Raji (cell line): ENCODE data around the gene FANCL.

ENCODE experiments used
- POLR2A ChIP-seq: IDR thresholded peaks from 2 replicates; pipeline ENCODE4 v1.6.1; 2011; ENCODE audit warnings: low read depth, low read length, control low read depth; ENCODE audit not compliant: insufficient read depth

FANCL gene

DNA sequence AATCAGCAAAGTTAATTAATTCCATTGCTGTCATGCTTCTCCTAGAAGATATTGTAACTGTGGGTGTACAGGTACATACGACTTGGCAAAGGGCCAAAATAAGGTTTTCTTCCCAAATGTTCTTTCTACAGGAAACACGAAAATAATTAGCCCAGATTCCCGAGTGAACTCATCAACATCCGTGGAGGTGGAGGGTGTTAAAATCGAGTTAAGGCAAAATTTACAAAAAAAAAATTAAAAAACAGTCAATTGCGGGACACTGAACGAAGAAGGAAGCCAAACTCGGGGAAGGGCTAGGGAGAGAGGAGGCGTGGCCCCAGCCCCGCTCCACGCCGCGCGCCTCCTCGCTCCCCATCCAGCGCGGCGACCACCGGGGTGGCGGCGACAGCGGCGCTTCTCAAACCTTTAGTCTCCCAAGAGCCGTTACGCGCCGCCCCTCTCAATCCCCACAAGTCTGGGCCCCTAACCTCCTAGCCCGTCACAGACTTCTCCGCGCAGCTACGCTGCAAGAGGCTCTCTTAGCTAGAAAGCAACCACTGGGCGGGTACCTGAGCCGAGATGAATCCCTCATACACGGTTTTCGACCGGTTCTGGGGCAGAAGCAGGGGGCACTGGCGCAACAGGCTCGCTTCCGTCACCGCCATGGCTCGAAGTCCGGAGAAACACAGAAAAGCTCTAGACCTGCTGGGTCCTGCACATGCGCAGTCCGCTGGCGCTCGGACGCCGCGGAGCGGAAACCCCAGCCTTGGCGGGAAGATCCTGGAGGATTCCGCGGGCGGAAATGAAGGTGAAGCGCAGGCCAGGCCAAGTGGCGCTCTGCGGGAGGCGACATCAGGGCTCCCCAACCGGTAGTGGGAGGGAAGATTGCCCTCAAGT is at the start of gene FANCL:
Gene FANCL, minus strand, starts transcription at position 656 of the 876 bp plus-strand sequence. Its CDS starts 12 bp downstream, at position 644.
- peak; percentile 93 for TF ChIP-seq POLR2A

DNA sequence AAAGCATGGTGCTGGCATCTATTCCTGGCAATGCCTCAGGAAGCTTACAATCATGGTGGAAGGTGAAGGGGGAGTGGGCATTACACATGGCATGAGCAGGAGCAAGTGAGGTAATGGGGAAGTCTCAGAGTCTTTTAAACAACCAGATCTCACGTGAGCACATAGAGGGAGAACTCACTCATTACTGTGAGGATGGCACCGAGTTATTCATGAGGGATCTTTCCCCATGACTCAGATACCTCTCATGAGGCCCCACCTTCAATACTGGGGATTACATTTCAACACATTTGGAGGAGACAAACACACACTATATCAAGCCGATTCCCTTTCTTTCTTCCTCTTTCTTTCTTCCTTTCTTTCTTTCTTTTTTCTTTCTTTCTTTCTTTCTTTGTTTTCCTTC is 47.9 kb upstream of the FANCL start:
- no peak for TF ChIP-seq POLR2A

DNA sequence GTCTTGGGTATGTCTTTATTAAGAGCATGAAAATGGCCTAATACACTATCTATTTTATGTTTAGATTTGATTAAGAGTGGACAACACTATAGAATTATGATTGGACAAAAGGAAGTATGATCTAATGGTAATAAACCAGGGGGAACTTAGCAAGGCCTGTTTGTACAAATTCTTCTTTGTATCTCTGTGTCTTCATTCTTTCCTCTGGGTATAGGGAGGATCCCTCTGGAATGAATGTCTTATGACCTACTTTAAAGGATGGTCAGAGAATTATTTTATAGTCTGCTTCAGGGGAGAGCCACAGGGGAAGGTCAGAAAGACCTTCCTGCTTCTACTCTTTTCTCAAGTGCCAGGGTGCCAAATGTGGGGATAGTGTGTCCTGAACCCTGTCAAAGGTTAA is 42.8 kb upstream of the FANCL start:
- no peak for TF ChIP-seq POLR2A

DNA sequence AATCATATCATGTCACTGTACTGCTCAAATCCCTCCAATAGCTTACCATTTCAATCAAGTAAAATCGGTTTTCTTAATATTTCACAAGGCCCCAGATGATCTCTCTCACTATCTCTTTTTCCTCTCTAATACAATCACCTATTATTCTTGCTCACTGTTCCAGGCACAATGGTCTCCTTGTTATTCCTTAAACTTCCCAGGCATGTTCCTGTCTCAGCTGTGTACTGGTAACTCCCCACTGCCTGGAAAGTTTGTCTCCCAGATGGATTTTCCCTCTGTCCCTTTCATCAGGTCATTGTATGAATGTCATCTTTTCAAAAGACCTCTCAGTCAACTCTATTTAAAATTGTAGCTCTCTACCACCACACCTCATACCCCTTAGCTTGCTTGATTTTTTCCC is 30.7 kb upstream of the FANCL start:
- no peak for TF ChIP-seq POLR2A

DNA sequence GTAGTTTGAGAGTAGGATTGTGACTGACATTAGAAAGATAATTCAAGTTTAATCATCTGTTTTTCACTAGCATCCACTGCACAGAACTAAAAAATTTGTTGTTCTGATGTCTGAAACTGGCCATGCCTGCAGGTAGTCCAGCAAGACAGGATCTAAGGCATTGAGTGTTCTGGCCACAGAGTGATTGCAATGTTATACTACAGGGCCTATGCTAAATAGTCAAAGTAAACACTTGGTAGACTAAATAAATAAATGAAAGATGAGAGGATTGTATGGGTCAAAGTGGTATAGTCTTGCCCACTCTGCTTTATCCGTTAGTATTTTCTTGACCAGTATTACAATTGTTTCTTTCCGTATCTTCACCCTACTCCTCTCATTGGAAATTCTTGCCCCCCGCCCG is 27.6 kb upstream of the FANCL start:
- no peak for TF ChIP-seq POLR2A

DNA sequence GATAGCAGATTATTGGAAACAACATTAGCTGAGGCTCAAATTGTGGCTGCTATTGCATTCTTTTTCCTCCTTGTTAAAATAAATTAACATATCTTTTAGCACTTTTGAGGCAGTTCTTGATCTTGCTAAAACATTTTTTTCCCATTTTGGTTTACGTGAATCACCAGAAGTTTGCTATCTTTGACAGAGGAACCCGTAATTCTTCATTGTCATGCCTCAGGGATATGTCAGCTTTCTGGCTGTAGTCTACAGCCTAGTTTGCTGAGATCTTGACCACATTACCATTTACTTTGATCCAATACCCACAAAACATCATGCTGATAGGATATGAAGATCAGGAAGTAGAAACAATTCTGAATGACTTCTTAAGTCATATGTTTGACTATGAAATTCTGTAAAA is 25.1 kb upstream of the FANCL start:
- no peak for TF ChIP-seq POLR2A

DNA sequence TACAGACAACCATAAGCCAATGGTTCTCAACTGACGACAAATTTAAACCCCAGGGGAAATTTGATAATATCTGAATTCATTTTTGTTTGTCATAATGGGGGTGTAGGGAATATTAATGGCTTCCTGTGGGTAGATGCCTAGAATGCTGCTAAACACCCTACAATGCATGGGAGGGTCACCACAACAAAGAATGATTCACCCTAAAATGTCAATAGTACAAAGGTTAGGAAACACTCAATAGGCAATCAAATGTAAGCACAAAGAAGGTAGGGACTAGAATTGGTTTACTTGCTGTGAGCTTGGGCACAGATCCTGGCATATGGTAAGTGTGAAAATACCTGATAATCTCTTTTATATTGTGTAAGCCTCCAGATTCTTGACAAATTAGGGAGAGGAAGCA is 20.1 kb upstream of the FANCL start:
- no peak for TF ChIP-seq POLR2A

DNA sequence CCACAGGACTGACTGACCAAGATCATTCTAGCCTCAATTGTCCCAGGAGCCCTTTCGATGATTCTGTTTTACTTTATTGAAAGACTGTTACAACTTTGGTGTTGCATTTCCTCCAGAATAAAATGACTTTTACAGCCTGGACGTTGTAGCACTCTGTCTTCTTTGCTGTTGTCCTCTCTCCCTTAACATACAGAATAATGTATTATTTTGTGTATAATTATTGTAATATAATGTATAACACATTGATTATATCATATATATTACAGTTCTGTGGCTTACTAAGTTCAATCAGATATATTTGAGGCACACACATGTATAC is 380 bp upstream of the FANCL start:
- TF ChIP-seq POLR2A = no peak

DNA sequence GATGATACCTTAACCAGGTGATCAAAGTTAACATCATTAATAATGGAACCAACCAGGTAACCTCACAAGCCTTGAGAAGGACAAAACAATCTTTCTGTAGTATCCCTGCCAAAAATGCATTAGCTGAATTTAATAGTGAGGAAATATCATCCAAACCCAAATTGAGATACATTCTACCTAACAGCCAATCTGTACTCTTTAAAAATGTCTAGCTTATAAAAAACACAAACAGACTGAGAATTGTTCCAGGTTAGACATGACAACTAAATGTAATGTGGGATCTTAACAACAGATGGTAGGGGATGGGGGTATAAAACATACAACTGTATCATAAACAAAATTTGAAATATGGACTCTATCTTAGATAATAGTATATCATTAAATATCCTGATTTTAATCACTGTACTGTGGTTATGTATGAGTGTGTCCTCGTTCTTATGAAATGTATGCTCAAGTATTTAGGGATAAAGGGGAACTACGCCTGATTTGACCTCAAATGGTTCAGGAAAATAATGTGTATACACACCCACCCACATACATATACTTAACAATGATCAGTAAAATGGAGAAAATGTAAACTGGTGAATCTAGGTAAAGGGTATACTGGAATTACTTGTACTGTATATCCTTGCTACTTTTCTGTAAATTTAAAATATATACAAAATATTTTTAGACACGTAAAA is 1.7 kb downstream of the FANCL start:
- no peak for TF ChIP-seq POLR2A

DNA sequence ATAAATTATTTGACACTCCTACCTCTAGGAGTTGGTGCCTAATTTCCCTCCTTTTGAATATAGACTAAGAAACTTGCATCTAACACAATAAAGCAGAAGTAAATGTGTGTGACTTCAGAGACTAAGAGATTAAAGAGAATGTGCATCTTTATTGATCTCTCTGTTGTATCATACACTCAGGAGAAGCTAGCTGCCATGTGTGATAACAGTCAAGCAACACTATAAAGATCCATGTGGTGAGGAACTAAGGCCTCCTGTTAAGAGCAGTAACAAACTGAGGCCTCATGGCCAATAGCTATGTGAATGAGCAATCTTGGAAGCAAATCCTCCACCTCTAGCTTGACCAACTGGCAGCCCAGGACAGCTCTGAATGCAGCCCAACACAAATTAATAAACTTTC is 3.4 kb downstream of the FANCL start:
- no peak for TF ChIP-seq POLR2A

DNA sequence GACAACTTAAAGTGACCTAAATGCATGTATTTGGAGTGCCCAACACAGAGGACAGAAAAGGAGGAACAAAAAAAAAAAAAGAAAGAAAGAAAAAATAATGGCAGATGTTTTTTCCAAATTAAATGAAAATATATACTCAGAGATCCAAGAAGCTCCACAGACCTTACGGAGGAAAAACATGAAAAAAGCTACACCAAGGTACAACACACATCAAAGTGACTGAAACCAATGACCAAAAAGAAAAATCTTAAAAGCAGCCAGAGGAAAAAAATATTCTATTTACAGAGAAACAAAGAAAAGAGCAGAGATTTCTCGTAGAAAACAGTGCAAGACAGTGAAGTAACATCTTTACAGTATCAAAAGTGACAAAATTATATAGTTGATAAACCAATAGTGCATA is 5.1 kb downstream of the FANCL start:
- TF ChIP-seq POLR2A = no peak

DNA sequence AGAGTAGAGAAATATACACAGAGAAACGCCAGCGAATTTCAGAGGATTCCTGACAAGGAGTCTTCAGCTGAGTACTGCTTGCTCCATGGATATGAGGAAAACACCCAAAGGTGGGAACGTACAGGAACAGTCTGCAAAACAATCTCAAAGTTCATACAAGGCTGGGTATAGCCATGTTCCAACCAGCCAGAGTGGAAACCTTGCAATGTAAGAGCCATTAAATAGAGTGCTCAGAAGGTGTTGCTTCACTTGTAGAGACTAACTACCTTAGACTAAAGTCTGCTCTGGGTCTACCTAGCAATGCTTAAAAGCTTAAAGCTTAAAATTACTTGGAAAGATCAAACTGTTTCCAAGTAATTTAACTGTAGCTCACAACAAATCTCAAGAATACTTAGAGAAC is 6.0 kb downstream of the FANCL start:
- TF ChIP-seq POLR2A = no peak

DNA sequence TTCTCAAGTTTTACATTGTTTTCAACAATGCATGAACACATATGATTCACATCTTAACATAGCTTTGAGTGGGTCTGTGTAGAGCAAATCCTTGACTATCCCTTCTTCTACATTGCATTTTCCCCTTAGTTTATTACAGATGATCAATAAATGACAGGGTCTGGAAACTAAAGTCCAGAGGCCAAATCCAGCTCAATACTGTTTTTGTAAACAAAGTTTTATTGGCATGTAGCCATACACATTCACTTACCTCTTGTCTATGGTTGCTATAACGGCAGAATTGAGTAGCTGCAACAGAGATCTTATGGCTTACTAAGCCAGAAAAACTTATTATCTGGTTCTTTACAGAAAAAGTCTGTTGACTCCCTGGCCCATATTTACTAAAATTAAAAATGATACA is 12.8 kb downstream of the FANCL start:
- TF ChIP-seq POLR2A = no peak

DNA sequence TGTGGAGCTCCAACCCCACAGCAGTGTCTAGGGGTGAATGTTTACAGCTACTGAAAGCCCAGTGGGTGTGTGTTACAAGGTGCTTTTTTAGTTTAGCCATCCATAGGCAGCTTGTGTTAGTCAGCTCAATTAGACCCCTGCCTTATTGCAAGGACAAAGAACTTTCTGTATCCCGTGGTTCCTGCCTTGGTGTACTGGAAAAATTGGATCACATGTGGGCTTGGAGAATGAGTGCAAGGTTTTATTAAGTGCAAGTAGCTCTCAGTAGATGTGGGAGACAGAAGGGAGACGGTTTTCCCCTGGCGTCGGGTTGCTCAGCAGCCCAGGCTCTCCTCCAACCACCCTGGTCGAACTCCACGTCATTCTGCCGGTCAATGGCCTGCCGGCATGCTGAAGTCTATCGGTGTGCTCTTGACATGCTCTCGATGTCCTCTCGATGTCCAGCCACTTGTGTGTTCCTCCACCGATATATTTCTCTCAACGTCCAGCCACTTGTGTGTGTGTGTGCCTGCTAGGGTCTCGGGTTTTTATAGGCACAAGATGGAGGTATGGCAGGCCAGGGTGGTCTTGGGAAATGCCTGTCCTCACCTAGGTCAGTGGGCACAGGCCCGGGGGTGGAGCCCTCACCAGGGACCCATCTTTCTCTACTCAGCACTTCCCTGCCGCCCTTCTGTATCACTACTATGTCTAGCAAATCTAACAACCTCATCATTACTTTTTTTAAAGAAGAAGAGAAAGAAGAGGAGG is 13.8 kb downstream of the FANCL start:
- TF ChIP-seq POLR2A = no peak

DNA sequence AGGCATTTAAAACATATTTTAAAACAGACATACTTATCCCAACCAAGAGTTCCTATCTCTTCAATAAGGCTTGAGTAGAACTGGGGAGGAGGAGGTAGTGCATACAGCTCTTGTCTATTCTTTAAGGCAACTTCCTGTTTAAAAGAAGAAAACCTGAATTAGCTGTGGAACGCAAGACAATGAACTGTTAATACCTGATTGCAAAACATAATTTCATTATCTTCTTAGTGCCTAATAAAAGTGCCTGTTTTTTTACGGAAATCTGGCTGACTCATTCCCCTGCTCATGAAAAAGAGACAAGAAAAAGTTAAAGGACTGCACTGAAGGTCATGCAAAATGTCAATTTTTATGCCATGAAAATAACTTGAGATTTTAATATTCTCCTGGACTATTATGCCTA is 19.2 kb downstream of the FANCL start:
- TF ChIP-seq POLR2A = no peak

DNA sequence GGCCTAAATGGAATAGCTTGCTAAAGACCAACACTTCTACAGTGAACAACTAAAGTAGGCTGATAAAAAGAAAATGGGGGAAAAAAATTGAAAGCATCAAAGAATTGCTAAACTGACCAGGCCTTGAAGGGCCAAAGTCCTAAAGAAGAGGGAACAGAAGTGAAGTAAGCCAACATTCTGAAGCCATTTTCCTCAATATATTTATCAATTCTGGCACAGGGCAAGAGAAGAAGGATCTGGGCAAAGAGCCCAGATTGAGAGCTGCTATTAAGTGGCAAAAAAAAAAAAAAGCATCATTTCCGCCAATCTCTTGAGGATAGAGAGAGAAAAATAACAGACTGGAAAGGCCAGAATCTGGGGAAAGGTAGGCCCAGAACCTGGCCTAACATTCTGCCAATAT is 25.7 kb downstream of the FANCL start:
- no peak for TF ChIP-seq POLR2A
